DND-41 (cell line): Measurements from ENCODE around the gene EFCC1.

Experiments
- ATAC-seq: fragments of 200-7000 bp; cut with Tn5 transposase; 3 replicates; pipeline ENCODE4 v1.9.1; 2021; ENCODE audit warnings: low read depth; ENCODE audit not compliant: insufficient read depth
- DNase-seq: peaks from one replicate; pipeline ENCODE4 v3.0.0-alpha.2; 2020
- H2AFZ ChIP-seq: 2 replicates; pipeline ENCODE4 v1.6.0; 2012; ENCODE audit warnings: low read depth, low read length
- H3K27ac ChIP-seq: 2 replicates; pipeline ENCODE4 v1.5.1; 2012; ENCODE audit warnings: low read length, inconsistent platforms
- H3K27me3 ChIP-seq: fragments of 200-600 bp; sonication (generic); 2 replicates; pipeline ENCODE4 v1.6.0; 2012; ENCODE audit warnings: low read length, mild to moderate bottlenecking, inconsistent platforms; ENCODE audit not compliant: insufficient read depth, poor library complexity
- H3K36me3 ChIP-seq: 2 replicates; pipeline ENCODE4 v1.5.1; 2012; ENCODE audit warnings: low read length, inconsistent platforms; ENCODE audit not compliant: insufficient read depth
- H3K4me1 ChIP-seq: 2 replicates; pipeline ENCODE4 v1.5.1; 2012; ENCODE audit warnings: mild to moderate bottlenecking, low read length; ENCODE audit not compliant: insufficient read depth
- H3K4me2 ChIP-seq: 2 replicates; pipeline ENCODE4 v1.6.0; 2012; ENCODE audit warnings: mild to moderate bottlenecking, moderate library complexity, low read length, inconsistent platforms; ENCODE audit not compliant: insufficient read depth
- H3K4me3 ChIP-seq, 2 experiments: fragments of 200-600 bp in 1 of 2; shearing (Covaris generic) in 1 of 2; 2 replicates each; pipeline ENCODE4 v1.5.1; 2012 to 2016; ENCODE audit warnings: inconsistent platforms in 2 of 2, low read length in 2 of 2, mild to moderate bottlenecking in 2 of 2, low read depth in 1 of 2, moderate library complexity in 1 of 2
- H3K79me2 ChIP-seq: 2 replicates; pipeline ENCODE4 v1.6.0; 2012; ENCODE audit warnings: low read length, inconsistent platforms; ENCODE audit not compliant: insufficient read depth
- H3K9ac ChIP-seq: 2 replicates; pipeline ENCODE4 v1.6.0; 2012; ENCODE audit warnings: low read depth, mild to moderate bottlenecking, inconsistent platforms, low read length, moderate library complexity
- H3K9me3 ChIP-seq: 2 replicates; pipeline ENCODE4 v1.5.1; 2012; ENCODE audit warnings: low read length, moderate library complexity, mild to moderate bottlenecking, inconsistent platforms; ENCODE audit not compliant: insufficient read depth, severe bottlenecking
- H4K20me1 ChIP-seq: 2 replicates; pipeline ENCODE4 v1.6.0; 2012; ENCODE audit warnings: low read length; ENCODE audit not compliant: insufficient read depth
- CTCF ChIP-seq: IDR thresholded peaks from 2 replicates; pipeline ENCODE4 v1.5.1; 2012; ENCODE audit warnings: borderline replicate concordance, low read length, moderate library complexity, mild to moderate bottlenecking; ENCODE audit not compliant: poor library complexity, severe bottlenecking; ENCODE audit errors: extremely low read depth
- EZH2 ChIP-seq: IDR thresholded peaks from 3 replicates; pipeline ENCODE4 v1.6.1; 2012; ENCODE audit warnings: borderline replicate concordance, low read depth, mild to moderate bottlenecking, moderate library complexity, low read length, inconsistent platforms; ENCODE audit not compliant: severe bottlenecking

EFCC1 gene

DNA sequence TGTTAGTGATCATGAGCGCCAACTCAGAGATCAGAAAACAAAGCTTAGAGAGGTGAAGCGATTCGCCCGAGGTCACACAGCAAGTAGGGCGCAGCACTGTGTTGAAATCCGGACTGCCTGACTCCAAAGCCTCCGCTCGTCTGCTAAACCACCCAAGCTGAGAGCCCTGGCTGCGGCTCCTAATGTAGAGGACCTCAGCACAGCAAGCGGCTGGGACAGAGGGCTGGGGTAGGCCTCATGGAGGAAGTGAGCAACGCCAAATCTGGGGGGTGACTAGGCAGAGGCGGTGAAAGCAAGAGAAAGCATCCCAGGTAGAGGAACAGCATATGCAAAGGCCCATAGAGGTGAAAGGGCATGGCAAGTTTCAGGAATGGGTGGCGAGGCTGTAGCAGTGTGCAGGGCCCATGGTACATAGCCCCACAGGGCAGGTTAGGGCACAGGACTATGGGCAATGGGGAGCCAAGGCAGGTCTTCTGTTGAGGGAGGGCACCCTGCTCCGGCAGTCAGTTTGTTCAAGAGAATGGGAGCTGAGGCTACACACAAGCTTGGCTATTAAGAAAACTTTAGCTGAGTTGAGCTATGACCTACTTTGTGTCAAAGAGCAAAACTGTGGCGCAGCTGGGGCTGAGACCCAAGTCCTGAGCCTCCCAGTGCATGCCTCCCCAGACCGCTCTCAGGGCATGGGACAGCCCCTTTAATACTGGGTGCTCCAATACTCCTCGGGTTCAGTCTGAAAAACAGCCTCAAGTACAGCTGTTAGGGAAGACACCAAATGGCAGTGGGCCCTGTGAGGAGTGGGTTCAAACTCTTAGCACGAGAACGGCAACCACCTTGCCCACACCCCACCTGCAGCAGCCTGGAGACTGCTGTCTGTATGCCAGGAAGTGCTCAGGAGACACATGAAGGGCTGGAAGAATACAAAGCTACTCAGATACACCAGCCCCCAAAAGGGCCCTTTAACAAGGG, 6.2 kb upstream of the EFCC1 start:
- peak overlapping the region; percentile 24 for H3K27ac ChIP-seq
- peak overlapping the region; percentile 75 for H3K4me2 ChIP-seq
- no peaks in the 10 kb centered on the region for H3K9me3 ChIP-seq
- no peaks in the 10 kb centered on the region for H3K36me3 ChIP-seq
- H4K20me1 ChIP-seq: no peaks in the 10 kb centered on the region
- peak overlapping the region; percentile 72 for H2AFZ ChIP-seq
- H3K4me3 ChIP-seq: peak overlapping the region in 1 of 2 experiments; percentile 53; a peak in 2 of 4 replicates
- DNase-seq (peak; percentile 27), ATAC-seq (no peak)
- peaks cover 62% of the 10 kb centered on the region for H3K4me1 ChIP-seq
- H3K79me2 ChIP-seq: no peaks in the 10 kb centered on the region
- H3K27me3 ChIP-seq: no peaks in the 10 kb centered on the region
- peak overlapping the region; percentile 27; the same call in 1 of the 2 replicates for H3K9ac ChIP-seq
- TF ChIP-seq CTCF (no peak), EZH2 (no peak)

- Histone ChIP-seq H3K36me3 (no peaks in the 10 kb centered on the region), H3K79me2 (no peaks in the 10 kb centered on the region), H3K4me1 (peaks cover 71% of the 10 kb centered on the region), H3K4me3 (no peak overlapping the region), H3K9ac (no peak overlapping the region), H4K20me1 (no peaks in the 10 kb centered on the region), H3K27ac (0 out of 2 replicates have a peak overlapping the region, but pooled peaks have one; percentile 24), H3K9me3 (no peaks in the 10 kb centered on the region), H3K27me3 (no peaks in the 10 kb centered on the region), H3K4me2 (no peak overlapping the region), H2AFZ (no peak overlapping the region)
- TF ChIP-seq EZH2 (no peak), CTCF (no peak)
- DNase-seq: no peak
- no peak for ATAC-seq
Observed at GRCh38 chr3:128995737-128996136, 5.4 kb upstream of the EFCC1 start.

GRCh38 chr3:128996200-128996599, 4.9 kb upstream of the EFCC1 start:
- Histone ChIP-seq H3K4me3 (no peak overlapping the region), H3K9ac (no peak overlapping the region), H3K4me1 (peaks cover 71% of the 10 kb centered on the region), H3K4me2 (no peak overlapping the region), H4K20me1 (no peaks in the 10 kb centered on the region), H3K36me3 (no peaks in the 10 kb centered on the region), H3K79me2 (no peaks in the 10 kb centered on the region), H3K27me3 (no peaks in the 10 kb centered on the region), H3K9me3 (no peaks in the 10 kb centered on the region), H3K27ac (no peak overlapping the region), H2AFZ (no peak overlapping the region)
- TF ChIP-seq CTCF (no peak), EZH2 (no peak)
- DNase-seq (no peak), ATAC-seq (no peak)
